HG03135 (cell line): Measurements from ENCODE around the gene NCOA4.
"Not testable (repeated sequence)": the region's sequence is repeated elsewhere in the genome, so short reads cannot be mapped to it uniquely, and the experiment has no call there.

ENCODE experiments used
- ATAC-seq: cut with Tn5 transposase; IDR thresholded peaks from one replicate; pipeline ENCODE4 v1.9.1; 2021; ENCODE audit warnings: mild to moderate bottlenecking, moderate library complexity; ENCODE audit not compliant: unreplicated experiment

Gene NCOA4

DNA sequence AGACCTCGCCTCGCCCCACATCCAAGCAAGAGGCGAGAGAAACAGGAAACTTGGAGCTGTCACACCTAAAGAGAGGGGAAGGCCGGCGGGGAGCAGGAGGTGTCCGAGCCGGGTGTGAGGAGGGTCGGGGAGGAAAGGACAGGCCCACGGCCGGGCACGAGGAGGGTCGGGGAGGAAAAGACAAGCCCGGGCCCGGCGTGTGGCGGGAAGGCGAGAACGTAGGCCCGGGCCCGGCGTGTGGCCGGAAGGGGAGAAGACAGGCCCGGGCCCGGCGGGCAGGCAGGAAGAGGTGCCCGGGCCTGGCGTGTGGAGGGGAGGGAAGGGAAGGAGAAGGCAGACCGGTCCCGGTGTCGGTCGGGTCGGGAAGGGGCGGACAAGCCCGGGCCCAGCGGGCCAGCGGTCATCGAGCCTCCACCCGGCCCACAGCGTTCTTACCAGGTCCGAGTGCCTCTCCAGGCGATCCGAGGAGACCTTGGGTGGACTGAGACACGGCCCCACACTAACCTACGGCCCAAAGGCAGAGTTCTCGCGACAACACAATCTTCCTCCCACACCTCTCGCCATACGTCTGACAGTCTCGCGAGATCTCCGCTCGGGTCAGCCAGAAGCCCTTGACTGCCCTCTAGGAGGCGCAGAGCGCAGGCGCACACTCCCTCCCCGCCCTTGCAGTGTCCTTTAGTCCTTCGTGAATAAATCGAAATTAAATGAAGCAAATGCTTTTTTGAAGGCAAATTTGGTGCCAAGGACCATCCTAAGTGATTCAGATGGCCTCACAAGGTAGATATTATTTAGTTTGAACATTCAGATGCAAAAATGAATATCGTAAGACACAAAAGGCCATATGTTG, at the start of gene NCOA4:
Gene NCOA4 (minus strand): TSS at position 533 of the 847 bp plus-strand sequence. CDS start 13,943 bp downstream, outside the sequence.
- ATAC-seq = peak; percentile 96

DNA sequence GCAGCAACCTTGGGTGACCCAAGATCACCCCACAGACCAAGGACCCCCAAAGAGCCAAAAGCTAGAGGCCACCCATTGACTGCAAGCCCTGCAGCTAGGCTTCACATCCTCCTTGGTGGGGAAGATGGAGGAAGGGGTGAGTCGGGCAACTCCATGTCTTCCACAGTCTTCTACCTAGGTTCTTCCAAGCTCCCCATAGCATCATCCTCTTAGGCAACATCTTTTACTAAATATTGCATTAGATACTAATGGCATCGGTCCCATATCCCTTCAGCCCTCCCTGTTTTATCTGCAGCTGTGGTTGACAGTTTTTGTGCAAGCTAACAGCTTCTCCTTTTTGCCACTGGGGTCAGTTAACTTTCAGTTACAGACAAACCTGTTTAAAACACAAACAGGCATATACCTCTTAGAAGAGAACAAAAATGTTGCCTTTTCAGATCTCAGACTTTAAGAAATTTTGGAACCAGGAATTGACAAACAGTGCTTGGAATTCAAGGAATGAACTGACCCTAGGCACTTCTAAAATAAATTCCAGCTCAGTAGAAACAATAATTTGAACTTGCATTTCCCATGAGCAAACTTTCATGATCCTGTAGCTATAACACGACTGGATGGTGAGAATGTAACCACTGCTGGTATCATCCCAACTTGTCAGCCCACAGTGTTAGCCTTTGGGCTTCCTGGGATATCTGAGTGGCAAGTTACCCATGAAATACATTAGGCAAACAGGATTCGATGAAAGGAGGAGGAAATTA, 49.6 kb upstream of the NCOA4 start:
- ATAC-seq = no peak

DNA sequence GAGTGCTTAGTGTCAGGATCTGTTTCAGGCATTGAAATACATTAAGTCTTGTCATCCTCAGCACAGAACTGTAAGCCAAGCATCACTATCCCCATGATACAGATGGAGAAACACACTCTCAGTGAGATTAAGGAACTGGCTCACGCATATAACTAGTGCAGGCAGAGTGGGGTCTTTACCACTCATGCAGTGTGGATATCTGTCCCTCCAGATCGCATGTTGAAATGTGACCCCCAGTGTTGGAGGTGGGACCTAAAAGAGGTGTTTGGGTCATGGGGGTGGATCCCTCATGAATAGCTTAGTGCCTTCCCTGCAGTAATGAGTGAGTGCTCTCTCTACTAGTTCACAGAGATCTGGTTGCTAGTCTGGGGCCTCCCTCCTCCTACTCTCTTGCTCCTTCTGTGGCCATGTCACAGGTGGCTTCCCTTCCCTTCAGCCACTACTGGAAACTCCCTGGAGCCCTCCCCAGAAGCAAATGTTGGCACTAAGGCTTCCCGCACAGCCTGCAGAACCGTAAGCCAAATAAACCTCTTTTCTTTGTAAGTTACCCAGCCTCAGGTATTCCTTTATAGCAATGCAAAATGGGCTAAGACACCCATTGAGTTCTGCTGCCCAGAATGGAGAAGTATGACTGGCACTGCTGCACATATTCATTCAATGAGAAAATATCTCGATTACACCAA, 47.4 kb upstream of the NCOA4 start:
- no peak for ATAC-seq

DNA sequence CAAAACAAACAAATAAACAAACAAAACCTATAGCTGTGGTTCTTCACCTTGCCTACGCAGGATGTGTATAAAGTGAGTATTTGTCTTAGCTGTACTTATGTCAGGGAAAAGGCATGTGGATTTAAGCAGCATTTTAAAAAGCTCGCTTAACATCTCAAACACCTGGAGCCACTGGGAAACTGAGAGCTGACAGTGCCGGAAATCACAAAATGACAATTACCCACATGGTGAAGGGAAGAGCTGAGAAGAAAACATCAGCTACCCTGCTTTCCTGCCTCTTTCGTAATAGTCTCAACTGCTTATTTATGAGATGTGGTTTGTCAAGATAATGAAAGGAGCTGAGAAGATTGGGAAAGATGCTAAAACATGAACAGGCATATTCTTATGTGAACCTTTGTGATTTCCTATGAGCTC, 46.7 kb upstream of the NCOA4 start:
- no peak for ATAC-seq

DNA sequence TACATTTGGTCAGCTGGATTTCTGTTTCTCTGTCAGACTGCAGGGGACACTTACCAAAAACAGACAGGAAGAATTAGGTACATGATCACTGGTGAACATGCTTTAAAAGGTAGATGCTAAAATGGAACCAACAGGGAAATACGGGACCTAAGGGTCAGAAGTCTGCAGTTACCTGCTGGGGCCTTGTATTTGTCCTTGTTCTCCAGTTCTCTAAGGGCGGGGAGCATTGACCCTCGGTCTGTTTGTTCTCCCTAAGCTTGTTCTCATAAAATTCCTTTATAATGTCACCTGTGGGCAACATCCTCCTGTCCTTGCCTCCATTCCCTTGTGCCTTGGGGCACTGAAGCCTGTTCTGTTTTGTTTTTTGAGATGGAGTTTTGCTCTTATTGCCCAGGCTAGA, 45.4 kb upstream of the NCOA4 start:
- ATAC-seq = no peak

DNA sequence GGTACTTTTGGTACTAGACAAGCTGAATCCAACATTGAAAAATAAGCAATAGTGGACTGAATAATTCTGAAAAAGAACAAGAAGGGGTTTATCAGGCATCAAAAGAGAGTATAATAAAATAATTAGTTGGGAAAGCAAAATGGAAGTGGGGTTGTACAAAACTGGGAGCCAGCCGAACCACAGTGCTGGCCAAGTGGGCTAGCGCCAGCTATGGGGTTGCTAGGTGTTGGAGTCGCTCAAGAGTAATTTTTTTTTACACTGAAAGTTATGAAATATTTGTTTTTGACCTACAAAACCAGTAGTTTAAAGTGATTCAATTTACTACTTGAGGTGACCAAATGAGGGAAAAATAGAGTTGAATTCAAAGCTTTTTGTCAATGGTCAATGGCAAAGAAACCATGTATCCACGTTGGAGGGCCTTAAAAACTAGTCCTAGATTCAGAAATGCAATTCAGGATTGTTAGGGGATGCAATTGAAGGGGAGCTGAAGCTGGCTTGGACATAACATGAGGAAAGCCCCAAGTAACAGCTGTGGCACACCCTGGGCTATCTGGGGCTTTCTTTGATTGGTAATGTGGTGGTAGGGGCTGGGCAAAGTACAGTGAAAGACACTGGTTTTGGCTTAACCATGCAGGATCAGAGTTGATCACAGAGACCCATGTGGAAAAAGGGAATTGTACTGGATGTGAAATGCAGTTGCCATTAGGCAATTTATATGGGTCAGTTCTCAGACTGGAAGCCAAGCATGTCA, 43.9 kb upstream of the NCOA4 start:
- ATAC-seq = no peak

DNA sequence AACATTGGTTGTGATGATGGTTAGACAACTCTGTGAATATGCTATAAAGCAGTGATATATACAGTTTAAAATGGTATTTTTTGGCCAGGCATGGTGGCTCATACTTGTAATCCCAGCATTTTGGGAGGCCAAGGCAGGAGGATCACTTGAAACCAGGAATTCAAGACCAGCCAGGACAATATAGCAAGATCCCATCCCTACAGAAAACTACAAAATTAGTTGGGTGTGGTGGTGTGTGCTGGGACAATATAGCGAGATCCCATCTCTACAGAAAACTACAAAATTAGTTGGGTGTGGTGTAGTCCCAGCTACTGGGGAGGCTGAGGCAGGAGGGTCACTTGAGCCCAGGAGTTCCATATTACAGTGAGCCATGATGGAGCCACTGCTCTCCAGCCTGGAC, 43.1 kb upstream of the NCOA4 start:
- no peak for ATAC-seq

DNA sequence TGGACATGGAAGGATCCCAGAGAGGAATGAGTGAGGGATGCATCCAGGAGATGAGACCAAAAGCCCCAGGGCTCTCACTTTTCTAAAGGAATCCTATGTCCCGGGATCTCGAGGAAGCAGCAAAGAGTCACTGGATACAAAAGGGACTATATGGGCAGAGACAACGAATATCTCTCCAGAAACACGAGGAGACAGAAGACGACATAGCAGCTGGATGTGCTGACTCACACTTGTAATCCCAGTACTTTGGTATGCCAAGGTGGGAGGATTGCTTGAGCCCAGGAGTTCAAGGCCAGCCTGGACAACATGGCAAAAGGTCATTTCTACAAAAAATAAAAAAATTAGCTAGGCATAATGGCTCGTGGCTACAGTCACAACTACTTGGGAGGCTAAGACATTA, 40.3 kb upstream of the NCOA4 start:
- no peak for ATAC-seq

DNA sequence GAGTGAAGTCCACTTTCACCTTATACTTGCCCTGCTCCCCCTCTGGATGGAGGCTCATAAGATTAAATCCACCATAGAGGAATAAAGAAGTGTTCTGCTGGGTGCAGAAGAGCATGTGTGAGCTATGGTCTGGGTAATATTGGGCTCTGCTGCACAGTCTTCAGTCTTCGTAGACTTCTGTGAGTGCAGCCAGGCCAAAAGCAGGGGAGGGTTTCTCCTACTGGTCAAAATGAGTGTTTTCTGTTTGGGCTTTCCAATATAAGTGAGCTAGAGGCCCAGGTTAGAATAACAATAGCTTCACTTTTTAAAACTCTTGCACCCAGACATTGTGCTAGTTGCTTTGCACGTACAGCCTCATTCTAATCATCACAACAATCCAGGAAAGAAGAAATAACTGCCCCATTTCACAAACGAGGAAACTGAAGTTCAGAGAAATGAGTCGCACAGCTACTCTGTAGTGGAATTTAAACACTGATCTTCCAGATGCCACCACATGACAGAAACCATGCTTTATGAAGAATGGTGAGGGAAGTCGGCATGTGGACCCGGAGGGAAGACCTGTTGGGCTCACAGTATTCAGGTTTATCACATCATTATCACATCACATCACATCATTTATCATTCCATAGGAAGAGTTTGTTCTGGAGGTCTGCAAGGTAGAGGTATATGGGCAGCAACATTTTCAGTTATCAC, 39.5 kb upstream of the NCOA4 start:
- no peak for ATAC-seq

DNA sequence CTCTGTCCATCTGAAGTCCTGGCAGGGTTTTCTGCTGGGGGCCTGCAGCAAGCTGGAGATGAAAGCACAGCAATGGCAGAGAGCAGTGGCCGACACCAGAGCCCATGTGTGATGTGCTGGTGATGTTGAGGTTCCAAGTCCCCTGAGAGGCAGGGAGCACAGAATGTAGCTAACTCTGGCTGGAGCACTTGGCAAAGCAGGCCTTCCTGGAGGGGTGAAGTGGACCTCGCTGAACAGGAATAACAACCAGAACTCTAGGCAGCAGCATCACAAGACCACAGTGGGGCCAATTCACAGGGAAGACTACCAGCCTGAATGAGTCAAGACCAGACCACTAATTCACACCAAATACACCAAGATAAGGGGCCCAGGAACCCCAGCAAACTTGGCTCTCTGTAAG, 38.5 kb upstream of the NCOA4 start:
- ATAC-seq = no peak

DNA sequence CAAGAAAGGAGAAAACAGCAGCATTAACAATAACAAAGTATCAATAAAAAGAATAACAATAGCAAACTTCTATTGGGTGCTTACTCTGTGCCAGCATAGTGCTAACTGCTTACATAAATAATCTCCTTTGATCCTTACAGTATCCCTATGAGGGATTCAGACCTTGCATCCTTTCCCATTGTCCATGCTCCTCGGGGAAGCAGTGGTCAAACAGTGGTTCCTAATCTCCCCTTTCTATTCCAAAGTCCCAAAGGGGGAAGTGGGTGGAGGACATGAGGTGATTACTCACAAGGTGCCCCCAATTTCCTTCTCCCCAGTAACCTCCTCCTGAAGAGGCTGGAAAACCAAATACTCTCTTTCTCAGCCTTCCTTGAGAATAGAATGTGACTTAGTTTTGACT, 37.7 kb upstream of the NCOA4 start:
- ATAC-seq = no peak

DNA sequence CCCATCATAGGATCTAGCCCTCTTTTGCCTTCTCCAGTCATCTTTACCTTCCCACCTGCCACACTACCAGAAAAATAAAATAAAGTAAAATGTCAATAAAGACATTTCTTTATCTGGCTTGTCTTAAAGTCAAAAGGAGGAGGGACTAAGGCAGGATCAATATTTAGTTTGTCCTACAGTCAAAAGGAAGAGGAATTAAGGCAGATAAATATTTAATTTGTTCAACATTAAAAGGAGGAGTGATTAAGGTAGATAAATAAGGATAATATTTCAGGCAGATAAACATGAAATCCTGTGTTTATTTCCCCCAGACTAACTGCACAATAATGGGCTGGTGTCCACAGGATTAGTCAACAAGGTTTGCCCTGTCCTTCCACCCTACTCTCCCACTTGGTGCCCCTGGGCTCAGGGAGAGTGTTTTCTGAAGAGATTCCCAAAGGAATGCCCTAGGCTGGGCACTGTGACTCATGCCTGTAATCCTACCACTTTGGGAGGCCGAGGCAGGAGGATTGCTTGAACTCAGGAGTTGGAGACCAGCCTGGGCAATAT, 33.9 kb upstream of the NCOA4 start:
- ATAC-seq = no peak

DNA sequence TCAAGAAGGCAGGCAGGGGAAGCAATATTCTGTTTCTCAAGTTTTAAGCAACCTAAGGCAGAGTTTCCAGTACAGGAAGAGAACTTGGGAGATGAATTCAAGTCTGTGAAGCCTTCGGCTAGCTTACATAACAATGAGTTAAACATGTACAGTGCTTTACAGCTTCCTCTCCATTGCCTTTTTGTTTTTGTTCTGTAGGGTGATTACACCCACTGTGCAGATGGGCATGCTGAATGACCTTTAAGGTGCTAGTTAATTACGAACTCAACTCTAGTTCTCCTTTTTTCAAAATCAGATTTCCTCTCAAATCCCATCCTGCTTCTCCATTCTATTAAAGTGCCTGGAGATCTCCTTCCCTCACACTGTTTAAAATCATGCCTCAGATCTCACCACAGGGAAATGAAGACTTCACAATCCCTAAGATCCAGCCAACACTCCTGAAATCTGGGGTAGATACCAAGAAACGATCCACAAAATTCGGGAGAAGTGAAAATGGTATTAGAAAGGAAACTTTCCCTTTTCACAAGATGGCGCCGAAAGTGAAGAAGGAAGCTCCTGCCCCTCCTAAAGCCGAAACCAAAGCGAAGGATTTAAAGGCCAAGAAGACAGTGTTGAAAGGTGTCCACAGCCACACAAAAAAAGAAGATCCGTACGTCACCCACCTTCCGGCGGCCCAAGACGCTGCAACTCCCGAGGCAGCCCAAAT, 32.5 kb upstream of the NCOA4 start:
- ATAC-seq = no peak

DNA sequence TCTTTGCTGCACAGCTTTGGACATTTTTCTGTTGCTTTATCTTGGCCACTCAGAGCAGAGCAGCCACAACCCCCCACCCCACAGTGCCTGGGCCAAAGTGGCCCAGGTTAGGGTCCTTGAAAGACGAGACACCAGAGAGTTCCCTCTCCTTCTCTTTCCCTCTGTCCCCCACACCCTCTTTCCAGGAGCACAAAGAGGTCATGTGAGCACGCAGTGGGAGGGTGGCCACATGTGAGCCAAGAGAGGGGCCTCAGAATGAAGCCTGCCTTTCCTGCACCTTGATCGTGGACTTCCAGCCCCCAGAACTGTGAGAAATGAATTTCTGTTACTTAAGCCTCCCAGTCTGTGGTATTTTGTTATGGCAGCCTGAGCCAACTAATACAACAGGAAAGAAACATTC, 30.3 kb upstream of the NCOA4 start:
- ATAC-seq = no peak

DNA sequence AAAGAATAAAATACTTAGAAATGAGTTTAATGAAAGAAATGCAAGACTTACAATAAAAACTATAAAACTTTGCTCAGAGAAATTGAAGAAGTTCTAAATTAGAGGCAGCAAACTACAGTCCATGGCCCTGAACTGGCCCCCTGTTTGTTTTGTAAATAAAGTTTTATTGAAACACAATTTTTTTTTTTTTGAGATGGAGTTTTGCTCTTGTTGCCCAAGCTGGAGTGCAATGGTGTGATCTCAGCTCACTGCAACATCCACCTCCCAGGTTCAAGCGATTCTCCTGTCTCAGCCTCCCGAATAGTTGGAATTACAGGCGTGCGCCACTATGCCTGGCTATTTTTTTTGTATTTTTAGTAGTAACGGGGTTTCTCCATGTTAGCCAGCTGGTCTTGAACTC, 27.5 kb upstream of the NCOA4 start:
- not testable (repeated sequence) for ATAC-seq

DNA sequence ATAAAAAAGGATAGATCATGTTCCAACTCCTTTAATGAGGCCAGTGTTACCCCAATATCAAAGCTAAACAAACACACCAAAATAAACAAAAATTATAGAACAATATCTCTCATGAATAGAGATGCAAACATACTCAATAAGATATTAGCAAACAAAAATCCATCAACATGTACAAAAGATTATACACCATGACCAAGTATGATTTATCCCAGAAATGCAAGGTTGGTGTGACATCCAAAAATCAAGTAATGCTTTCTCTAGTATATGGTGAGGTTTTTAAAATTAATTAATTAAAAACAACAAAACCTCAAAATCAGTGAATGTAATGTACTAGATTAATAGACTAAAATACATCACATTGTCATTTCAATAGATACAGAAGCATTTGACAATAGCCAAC, 26.6 kb upstream of the NCOA4 start:
- no peak for ATAC-seq

DNA sequence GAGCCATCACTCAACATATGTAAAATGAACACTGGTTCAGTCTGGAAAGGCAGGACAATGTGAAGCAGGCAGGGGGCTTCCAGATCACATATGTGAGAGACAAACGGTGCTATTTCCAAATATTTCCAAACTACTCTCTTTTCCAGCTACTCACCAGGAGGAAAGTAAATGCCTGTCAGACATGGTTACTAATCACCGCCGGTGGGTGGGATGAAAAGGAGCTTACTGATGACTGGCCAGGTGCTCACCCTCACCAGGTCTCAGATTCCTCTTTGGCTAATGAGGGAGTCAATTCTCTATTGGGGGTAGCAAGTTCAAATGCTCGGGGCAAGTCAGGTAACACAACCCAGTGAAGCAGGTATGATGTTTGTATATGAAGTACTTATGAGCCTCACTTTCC, 25.3 kb upstream of the NCOA4 start:
- ATAC-seq = no peak

DNA sequence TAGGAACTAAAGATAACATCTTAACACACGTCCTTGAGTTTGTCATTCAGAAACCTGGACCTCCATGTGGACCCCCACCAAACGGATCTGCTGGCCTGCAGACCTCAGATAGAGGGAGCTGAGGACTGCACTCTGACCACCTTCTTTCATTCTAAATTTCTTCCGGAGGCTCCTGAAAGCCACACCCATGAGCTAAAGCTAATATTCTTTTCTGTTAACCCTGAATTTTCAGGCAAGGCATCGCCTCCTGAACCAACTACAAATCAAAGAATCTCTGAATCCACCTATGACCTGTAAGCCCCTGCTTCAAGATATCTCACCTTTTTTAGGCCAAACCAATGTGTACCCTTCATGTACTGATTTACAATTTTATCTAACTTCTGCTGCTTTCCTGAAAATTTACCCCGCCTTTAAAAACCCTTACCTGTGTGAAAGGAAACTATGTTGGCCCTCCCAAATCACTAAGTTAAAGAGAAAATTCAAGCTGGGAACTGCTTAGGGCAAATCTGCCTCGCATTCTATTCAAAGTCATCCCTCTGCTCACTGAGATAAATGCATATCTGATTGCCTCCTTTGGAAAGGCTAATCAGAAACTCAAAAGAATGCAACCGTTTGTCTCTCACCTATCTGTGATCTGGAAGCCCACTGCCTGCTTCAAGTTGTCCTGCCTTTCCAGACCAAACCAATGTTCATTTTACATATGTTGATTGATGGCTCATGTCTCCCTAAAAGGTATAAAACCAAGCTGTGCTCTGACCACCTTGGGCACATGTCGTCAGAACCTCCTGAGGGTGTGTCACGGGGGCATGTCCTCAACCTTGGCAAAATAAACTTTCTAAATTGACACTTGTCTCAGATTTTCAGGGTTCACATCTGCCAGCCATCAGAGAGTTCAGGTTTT, 23.4 kb upstream of the NCOA4 start:
- no peak for ATAC-seq
